Measurements from ENCODE around the gene CNOT3.

The CNOT3 gene

GRCh38 chr19:54149021-54149812, 11.7 kb downstream of the CNOT3 start:
- no peaks in the 10 kb centered on the region for H3K9me3 ChIP-seq (ENCODE audit: severe bottlenecking)

GRCh38 chr19:54151362-54152035, 13.9 kb downstream of the CNOT3 start:
- no peaks in the 10 kb centered on the region for H3K9me3 ChIP-seq (ENCODE audit: severe bottlenecking)
- H3K27me3 ChIP-seq (ENCODE audit: insufficient read depth, poor library complexity, severe bottlenecking): no peaks in the 10 kb centered on the region
- H3K4me3 ChIP-seq (ENCODE audit: severe bottlenecking): no peak overlapping the region
- no peak overlapping the region for H3K27ac ChIP-seq (ENCODE audit: poor library complexity, severe bottlenecking)
- peaks cover 94% of the 10 kb centered on the region for H3K36me3 ChIP-seq (ENCODE audit: low read depth)
- H3K4me1 ChIP-seq (ENCODE audit: insufficient read depth, poor library complexity, severe bottlenecking): no peaks in the 10 kb centered on the region
- no peak for DNase-seq (ENCODE audit: low spot score)
- TF ChIP-seq, protein P1, sequence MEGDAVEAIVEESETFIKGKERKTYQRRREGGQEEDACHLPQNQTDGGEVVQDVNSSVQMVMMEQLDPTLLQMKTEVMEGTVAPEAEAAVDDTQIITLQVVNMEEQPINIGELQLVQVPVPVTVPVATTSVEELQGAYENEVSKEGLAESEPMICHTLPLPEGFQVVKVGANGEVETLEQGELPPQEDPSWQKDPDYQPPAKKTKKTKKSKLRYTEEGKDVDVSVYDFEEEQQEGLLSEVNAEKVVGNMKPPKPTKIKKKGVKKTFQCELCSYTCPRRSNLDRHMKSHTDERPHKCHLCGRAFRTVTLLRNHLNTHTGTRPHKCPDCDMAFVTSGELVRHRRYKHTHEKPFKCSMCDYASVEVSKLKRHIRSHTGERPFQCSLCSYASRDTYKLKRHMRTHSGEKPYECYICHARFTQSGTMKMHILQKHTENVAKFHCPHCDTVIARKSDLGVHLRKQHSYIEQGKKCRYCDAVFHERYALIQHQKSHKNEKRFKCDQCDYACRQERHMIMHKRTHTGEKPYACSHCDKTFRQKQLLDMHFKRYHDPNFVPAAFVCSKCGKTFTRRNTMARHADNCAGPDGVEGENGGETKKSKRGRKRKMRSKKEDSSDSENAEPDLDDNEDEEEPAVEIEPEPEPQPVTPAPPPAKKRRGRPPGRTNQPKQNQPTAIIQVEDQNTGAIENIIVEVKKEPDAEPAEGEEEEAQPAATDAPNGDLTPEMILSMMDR (IDR thresholded peaks at IDR 0.05; ENCODE audit: poor library complexity, severe bottlenecking): no peak
- ATAC-seq (ENCODE audit: low read depth): no peak

More at GRCh38 chr19:54149021-54149812, 11.7 kb downstream of the CNOT3 start:
- Histone ChIP-seq H3K4me1 (ENCODE audit: insufficient read depth, poor library complexity, severe bottlenecking) (no peaks in the 10 kb centered on the region), H3K27ac (ENCODE audit: poor library complexity, severe bottlenecking) (no peak overlapping the region), H3K4me3 (ENCODE audit: severe bottlenecking) (no peak overlapping the region), H3K27me3 (ENCODE audit: insufficient read depth, poor library complexity, severe bottlenecking) (no peaks in the 10 kb centered on the region), H3K36me3 (ENCODE audit: low read depth) (peaks cover 94% of the 10 kb centered on the region)
- TF ChIP-seq, protein P1 (IDR thresholded peaks at IDR 0.05; ENCODE audit: poor library complexity, severe bottlenecking): no peak
- DNase-seq (ENCODE audit: low spot score) (no peak), ATAC-seq (ENCODE audit: low read depth) (no peak)

DNA sequence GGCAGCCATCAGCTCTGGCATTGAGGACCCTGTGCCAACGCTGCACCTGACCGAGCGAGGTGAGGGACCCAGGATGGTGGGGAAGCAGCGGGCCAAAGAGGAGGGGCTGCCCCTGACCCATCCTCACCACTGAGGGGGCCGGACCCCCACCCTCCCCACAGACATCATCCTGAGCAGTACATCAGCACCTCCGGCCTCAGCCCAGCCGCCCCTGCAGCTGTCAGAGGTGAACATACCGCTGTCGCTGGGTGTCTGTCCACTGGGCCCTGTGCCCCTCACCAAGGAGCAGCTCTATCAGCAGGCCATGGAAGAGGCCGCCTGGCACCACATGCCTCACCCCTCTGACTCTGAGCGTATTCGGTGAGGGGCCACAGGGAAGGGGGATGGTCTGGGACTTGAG, 14.7 kb downstream of the CNOT3 start:
- ATAC-seq (ENCODE audit: low read depth): no peak
- H3K9me3 ChIP-seq (ENCODE audit: severe bottlenecking): no peaks in the 10 kb centered on the region
- no peak overlapping the region for H3K27ac ChIP-seq (ENCODE audit: poor library complexity, severe bottlenecking)
- no peaks in the 10 kb centered on the region for H3K4me1 ChIP-seq (ENCODE audit: insufficient read depth, poor library complexity, severe bottlenecking)
- no peak overlapping the region for H3K4me3 ChIP-seq (ENCODE audit: severe bottlenecking)
- TF ChIP-seq, protein P1 (IDR thresholded peaks at IDR 0.05; ENCODE audit: poor library complexity, severe bottlenecking): no peak
- peaks cover 96% of the 10 kb centered on the region for H3K36me3 ChIP-seq (ENCODE audit: low read depth)
- H3K27me3 ChIP-seq (ENCODE audit: insufficient read depth, poor library complexity, severe bottlenecking): no peaks in the 10 kb centered on the region
- no peak for DNase-seq (ENCODE audit: low spot score)

GRCh38 chr19:54152878-54153524, 15.4 kb downstream of the CNOT3 start:
- no peaks in the 10 kb centered on the region for H3K27me3 ChIP-seq (ENCODE audit: insufficient read depth, poor library complexity, severe bottlenecking)
- H3K9me3 ChIP-seq (ENCODE audit: severe bottlenecking): no peaks in the 10 kb centered on the region
- no peak overlapping the region for H3K4me3 ChIP-seq (ENCODE audit: severe bottlenecking)
- H3K27ac ChIP-seq (ENCODE audit: poor library complexity, severe bottlenecking): no peak overlapping the region
- TF ChIP-seq, protein P1 (IDR thresholded peaks at IDR 0.05; ENCODE audit: poor library complexity, severe bottlenecking): no peak
- peaks cover 96% of the 10 kb centered on the region for H3K36me3 ChIP-seq (ENCODE audit: low read depth)
- DNase-seq (ENCODE audit: low spot score) (no peak), ATAC-seq (ENCODE audit: low read depth) (no peak)
- H3K4me1 ChIP-seq (ENCODE audit: insufficient read depth, poor library complexity, severe bottlenecking): no peaks in the 10 kb centered on the region
